Kidney glomerular epithelial cell (primary cell): ENCODE data around the gene FAHD2A.
"Not testable (repeated sequence)": the region's sequence is repeated elsewhere in the genome, so short reads cannot be mapped to it uniquely, and the experiment has no call there.

Experiments used
- DNase-seq: peaks from one replicate; lab custom pipeline; 2025; lab: John Stamatoyannopoulos, UW

The FAHD2A gene

DNA sequence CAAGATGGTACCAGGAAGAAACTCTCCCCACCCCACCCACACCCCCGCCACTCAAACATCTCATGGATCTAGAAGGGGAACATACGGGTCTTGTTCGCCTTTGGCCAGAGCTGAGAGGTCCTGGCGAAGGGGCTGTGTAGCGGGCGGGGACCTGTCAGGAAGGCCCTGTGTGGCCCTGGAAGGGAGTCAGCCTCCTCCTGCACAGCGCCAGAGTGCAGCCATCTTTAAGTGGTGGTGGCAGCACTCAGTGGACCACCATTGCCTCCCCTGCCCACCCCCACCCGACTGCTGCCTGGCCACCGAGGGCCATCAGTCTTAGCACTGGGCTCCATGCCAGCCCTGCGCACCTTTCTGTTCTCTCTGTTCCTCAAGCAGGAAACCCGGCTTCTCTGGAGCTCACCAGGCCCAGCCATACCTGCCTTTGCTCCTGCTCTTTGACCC, 11.6 kb upstream of the FAHD2A start:
- DNase-seq = no peak

DNA sequence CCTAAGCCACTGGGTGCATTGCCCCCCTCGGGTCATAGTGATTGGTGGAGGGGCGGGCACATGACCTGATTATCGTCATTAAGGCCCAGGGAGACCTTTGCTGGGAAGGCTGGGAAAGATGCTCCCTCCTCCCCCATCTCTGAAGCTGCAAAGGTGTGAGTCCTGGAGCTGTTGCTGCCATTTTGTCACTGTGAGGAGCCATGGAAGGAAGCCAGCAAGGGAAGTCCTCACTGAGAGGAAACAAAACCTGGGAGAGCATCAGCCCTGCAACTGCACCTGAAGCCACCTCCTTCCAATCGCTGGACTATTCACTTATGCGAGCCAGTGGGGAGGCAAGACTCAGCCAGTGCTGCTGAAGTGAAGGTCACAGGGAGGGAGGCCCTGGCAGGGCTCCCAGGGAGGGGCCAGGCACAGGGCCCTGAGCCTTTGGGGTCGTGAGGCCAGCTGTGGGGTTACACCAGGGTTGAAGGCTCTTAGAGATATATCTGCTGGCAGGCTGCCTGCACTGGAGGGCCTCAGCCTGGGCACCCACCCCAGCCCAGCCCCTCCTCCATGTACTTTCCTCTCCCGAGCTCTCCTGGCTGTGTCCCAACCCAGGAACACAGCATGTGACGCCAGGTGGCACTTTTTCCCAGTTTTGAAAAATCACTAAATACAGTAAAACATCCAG, 10.7 kb upstream of the FAHD2A start:
- DNase-seq = no peak

- DNase-seq = no peak
Measured at GRCh38 chr2:95392320-95392719, 10.2 kb upstream of the FAHD2A start.

- DNase-seq = no peak
Measured at GRCh38 chr2:95392730-95393455, 9.6 kb upstream of the FAHD2A start.

DNA sequence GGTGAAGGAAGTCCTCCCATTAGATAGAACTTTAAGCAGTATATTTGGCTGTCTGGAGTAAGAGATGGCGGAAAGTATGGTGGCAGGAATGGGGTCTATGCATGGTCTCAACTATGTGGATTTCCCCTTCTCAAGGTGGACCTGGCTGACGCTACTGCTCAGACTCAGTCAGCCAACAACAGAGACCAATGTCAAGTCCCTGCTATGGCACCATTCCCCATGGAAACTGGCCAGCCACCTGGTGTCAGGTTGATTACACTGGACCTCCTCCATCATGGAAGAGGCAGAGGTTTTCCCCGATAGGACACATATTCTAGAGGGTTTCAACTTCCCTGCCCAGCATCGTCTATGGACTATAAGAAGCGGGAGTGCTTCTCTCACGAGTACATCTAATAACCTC, 8.6 kb upstream of the FAHD2A start:
- DNase-seq = no peak

- no peak for DNase-seq
Measured at GRCh38 chr2:95399061-95399460, 3.4 kb upstream of the FAHD2A start.

- DNase-seq = no peak
Measured at GRCh38 chr2:95401480-95401879, 1.0 kb upstream of the FAHD2A start.

DNA sequence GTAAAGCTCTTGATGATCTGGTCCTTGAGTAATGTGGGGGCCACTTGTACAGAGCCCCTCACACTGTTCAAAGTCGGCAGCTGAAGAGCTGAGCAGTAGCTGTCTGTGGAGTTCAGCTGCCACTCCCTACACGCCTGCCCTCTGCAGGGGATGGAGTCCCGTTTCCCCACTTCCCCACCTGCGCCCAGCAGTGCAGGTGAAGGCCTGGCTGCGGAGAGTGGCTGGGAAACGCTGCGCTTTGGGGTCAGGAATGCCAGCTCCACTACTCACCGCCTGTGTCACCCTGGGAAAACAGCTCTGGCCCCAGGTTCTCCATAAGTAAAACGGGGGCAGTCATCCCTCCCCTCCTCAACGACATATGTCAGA, 521 bp upstream of the FAHD2A start:
- not testable (repeated sequence) for DNase-seq

DNA sequence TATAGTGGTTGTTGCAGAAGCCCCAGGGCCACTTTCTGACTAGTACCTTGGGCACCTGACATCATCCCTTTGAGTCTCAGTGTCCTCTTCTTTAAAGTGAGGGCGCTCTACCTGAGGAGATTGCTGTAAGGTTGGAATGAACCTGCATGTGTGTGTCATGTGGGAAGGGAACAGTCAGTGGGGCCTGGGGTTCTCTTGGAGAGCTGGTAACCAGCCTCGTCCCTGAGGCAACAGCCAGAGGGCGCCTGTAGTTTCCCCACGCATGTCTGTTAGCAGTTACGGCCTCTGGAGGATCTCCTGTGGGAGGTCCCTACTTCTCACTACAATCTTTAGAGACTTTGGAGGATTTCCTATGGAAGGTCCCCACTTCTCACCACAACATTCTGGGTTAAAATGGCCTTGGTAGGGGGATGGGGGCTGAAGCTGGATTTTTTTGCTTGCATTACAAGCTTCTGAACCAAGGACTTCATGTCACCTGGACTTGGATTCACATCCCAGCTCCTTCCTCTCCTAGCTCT, 755 bp downstream of the FAHD2A start:
- DNase-seq = peak; percentile 22

GRCh38 chr2:95403824-95404223, 1.3 kb downstream of the FAHD2A start:
- not testable (repeated sequence) for DNase-seq

GRCh38 chr2:95404676-95405075, 2.2 kb downstream of the FAHD2A start:
- not testable (repeated sequence) for DNase-seq

GRCh38 chr2:95411239-95411638, 8.7 kb downstream of the FAHD2A start:
- peak; percentile 2 for DNase-seq

GRCh38 chr2:95414015-95414594, 11.6 kb downstream of the FAHD2A start:
- DNase-seq = peak; percentile 59

- not testable (repeated sequence) for DNase-seq
Measured at GRCh38 chr2:95415138-95415537, 12.6 kb downstream of the FAHD2A start.

GRCh38 chr2:95415561-95415960, 13.1 kb downstream of the FAHD2A start:
- DNase-seq = not testable (repeated sequence)

- DNase-seq = not testable (repeated sequence)
Measured at GRCh38 chr2:95427196-95427867, 24.8 kb downstream of the FAHD2A start.

- DNase-seq = not testable (repeated sequence)
Measured at GRCh38 chr2:95429748-95430467, 27.4 kb downstream of the FAHD2A start.

GRCh38 chr2:95433373-95433772, 30.9 kb downstream of the FAHD2A start:
- not testable (repeated sequence) for DNase-seq

- DNase-seq = not testable (repeated sequence)
Measured at GRCh38 chr2:95433973-95434372, 31.5 kb downstream of the FAHD2A start.

- peak; percentile 51 for DNase-seq
Measured at GRCh38 chr2:95434507-95435076, 32.1 kb downstream of the FAHD2A start.

DNA sequence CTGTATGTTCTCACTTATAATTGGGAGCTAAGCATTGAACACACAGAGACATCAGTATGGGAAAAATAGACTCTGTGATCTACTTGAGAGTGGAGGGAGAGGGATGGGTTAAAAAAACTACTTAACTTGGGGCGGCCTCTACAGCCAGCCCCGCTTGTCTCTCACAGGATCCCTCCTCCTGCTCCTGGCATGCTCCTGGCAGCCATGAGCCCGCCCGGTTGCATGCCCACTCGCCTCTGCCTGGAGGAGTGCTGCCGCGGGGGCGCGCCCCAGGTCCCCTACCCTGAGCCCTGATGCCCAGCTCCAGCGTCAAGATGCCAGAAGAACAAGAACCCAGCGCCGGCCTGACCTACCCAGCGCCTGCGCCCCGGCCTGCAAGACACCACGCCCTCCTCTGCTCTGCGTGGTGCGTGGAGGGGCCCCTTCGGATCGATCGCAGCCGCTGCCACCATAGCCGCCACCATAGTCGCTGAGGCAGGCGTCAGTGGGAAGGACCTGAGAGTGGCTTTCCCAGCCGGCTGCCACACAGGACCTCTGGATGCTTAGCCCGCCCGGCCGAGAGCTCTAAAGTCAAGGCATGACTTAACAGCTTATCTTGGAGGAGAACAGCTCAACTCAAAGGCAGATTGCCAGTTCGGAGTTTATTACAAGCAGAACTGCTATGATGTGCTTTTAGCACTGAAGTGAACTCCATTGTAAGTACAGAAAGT, 32.8 kb downstream of the FAHD2A start:
- not testable (repeated sequence) for DNase-seq
